Neutrophil (primary cell): Measurements from ENCODE around the gene LAMA3.

Source experiments
- H3K27ac ChIP-seq: fragments of 200-600 bp; sonication (generic); 2 replicates; pipeline ENCODE4 v1.5.1; 2016; ENCODE audit warnings: mild to moderate bottlenecking, moderate library complexity
- H3K27me3 ChIP-seq: fragments of 200-600 bp; sonication (generic); 2 replicates; pipeline ENCODE4 v1.6.0; 2016; ENCODE audit warnings: mild to moderate bottlenecking
- H3K36me3 ChIP-seq: fragments of 200-600 bp; sonication (generic); 2 replicates; pipeline ENCODE4 v1.5.1; 2017
- H3K4me1 ChIP-seq, 2 experiments: fragments of 200-600 bp in 1 of 2; sonication (generic) in 1 of 2; 1 replicate in 1 of 2; 2 replicates in 1 of 2; pipeline versions ENCODE4 v1.5.1 to v1.6.1; 2013 to 2016; ENCODE audit warnings: low read depth in 1 of 2, low read length in 1 of 2, mild to moderate bottlenecking in 1 of 2, moderate library complexity in 1 of 2; ENCODE audit not compliant: control insufficient read depth in 1 of 2, insufficient read depth in 1 of 2
- H3K4me3 ChIP-seq, 2 experiments: fragments of 200-600 bp in 1 of 2; sonication (generic) in 1 of 2; 1 replicate in 1 of 2; 2 replicates in 1 of 2; pipeline ENCODE4 v1.5.1; 2013 to 2016; ENCODE audit warnings: low read depth in 1 of 2, low read length in 1 of 2, mild to moderate bottlenecking in 1 of 2, moderate library complexity in 1 of 2
- H3K9me3 ChIP-seq: fragments of 200-600 bp; sonication (generic); 2 replicates; pipeline ENCODE4 v1.5.1; 2016
- TF ChIP-seq, protein P1 (sequence below): fragments of 200-600 bp; sonication (generic); IDR thresholded peaks from 2 replicates; pipeline ENCODE4 v1.5.1; 2016; ENCODE audit warnings: antibody characterized with exemption

The LAMA3 gene

DNA sequence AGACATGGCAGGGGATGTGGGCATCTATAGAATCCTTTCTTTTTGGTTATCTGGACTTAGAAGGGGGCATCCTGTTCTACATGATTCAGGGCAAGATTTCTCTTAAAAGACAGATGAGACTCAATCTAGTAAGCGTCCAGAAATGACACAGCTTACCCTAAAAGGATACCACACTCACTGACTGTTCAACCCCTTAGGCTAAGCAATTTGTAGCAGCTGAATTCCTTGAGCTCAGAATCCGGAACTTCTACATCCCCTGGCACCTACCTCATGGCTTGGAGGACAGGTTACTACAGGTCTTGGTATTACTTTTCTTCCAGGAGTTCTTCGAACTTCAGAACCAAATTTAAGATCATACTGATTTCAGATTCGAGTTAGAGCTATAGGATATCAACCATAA lies 138.4 kb downstream of the LAMA3 start:
- H3K27me3 ChIP-seq = peaks cover 26% of the 10 kb centered on the region
- no peaks in the 10 kb centered on the region for H3K4me1 ChIP-seq
- no peaks in the 10 kb centered on the region for H3K36me3 ChIP-seq
- no peak overlapping the region for H3K4me3 ChIP-seq
- H3K27ac ChIP-seq = no peak overlapping the region
- no peaks in the 10 kb centered on the region for H3K9me3 ChIP-seq
- TF ChIP-seq, protein P1, sequence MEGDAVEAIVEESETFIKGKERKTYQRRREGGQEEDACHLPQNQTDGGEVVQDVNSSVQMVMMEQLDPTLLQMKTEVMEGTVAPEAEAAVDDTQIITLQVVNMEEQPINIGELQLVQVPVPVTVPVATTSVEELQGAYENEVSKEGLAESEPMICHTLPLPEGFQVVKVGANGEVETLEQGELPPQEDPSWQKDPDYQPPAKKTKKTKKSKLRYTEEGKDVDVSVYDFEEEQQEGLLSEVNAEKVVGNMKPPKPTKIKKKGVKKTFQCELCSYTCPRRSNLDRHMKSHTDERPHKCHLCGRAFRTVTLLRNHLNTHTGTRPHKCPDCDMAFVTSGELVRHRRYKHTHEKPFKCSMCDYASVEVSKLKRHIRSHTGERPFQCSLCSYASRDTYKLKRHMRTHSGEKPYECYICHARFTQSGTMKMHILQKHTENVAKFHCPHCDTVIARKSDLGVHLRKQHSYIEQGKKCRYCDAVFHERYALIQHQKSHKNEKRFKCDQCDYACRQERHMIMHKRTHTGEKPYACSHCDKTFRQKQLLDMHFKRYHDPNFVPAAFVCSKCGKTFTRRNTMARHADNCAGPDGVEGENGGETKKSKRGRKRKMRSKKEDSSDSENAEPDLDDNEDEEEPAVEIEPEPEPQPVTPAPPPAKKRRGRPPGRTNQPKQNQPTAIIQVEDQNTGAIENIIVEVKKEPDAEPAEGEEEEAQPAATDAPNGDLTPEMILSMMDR = no peak

DNA sequence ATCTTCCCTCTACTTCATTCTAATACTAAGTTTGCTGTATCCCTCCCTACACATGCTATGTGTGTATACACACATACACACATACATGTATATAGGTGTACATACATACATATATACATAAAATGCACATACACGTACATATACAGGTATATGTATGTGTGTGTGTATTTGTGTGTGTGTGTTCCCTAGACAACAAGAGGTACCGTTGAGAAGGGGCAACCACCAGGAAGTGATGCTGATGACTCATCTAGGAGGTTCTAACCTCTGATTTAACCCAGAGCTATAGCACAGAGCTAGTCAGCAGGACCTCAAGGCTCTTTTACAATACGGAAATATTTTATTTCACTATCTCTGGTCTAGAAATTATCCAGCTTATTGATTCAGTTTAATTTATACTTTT lies 139.2 kb downstream of the LAMA3 start:
- Histone ChIP-seq H3K4me1 (no peaks in the 10 kb centered on the region), H3K36me3 (no peaks in the 10 kb centered on the region), H3K4me3 (no peak overlapping the region), H3K27ac (no peak overlapping the region), H3K27me3 (peaks cover 26% of the 10 kb centered on the region), H3K9me3 (no peaks in the 10 kb centered on the region)
- TF ChIP-seq, protein P1 = no peak

- Histone ChIP-seq H3K27ac (no peak overlapping the region), H3K36me3 (no peaks in the 10 kb centered on the region), H3K4me3 (no peak overlapping the region), H3K27me3 (no peaks in the 10 kb centered on the region), H3K4me1 (peaks cover 0 to 3% of the 10 kb centered on the region in 2 experiments), H3K9me3 (no peaks in the 10 kb centered on the region)
- TF ChIP-seq, protein P1 = no peak
Measured at GRCh38 chr18:23832911-23833310, 143.7 kb downstream of the LAMA3 start.

DNA sequence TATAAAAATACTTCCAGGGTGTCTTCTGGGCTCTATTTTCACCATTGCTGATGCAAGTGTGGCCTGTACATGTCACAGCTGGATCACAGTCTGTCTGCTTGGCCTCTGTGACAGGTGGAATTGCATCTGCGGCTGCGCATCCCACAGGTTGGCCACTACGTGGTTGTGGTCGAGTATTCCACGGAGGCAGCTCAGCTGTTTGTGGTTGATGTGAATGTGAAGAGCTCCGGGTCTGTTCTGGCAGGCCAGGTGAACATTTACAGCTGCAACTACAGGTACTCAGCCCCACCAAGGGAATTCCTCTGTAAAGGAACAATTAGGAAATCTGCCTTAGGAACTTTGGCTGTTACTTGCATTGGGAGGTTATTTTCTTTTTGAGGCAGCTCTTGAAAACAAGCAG lies 144.5 kb downstream of the LAMA3 start:
- Histone ChIP-seq H3K36me3 (no peaks in the 10 kb centered on the region), H3K4me1 (peaks cover 3 to 9% of the 10 kb centered on the region in 2 experiments), H3K9me3 (no peaks in the 10 kb centered on the region), H3K27me3 (no peaks in the 10 kb centered on the region), H3K27ac (no peak overlapping the region), H3K4me3 (no peak overlapping the region)
- TF ChIP-seq, protein P1 = no peak

DNA sequence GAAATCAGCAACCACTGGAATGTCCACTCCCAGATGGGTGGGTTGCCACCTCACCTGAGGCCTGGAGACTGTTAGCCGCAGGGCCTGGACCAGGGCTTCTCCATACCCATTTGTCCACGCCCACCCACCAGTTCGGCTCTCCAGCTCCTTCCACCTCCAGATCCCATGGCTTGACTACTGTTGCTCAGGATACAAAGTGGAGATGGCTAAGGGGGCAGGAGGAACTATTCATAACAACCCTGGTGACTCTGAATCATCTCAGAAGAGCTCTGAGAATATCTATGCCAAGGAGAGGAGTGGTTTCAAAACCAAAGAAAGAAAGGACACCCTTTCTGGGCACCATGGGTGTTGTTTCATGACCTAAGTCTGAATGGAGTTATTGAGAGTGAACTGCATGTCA lies 145.8 kb downstream of the LAMA3 start:
- H3K4me3 ChIP-seq = no peak overlapping the region
- no peak overlapping the region for H3K27ac ChIP-seq

More for the DNA sequence above, 145.8 kb downstream of the LAMA3 start:
- H3K36me3 ChIP-seq = no peaks in the 10 kb centered on the region
- H3K9me3 ChIP-seq = no peaks in the 10 kb centered on the region
- no peaks in the 10 kb centered on the region for H3K27me3 ChIP-seq
- TF ChIP-seq, protein P1 = no peak
- peaks cover 4 to 13% of the 10 kb centered on the region in 2 experiments for H3K4me1 ChIP-seq
